Activated CD4-positive, alpha-beta T cell treated with anti-CD3 and anti-CD28 coated beads, Interleukin-2, amount 10 ng/mL, durations not matched to agents 24 days and 14 days (primary cell): Measurements from ENCODE around the gene SIRPA. TPM values are rescaled to one million over a fixed set of nuclear protein-coding genes. Genes with fewer than 3 reads are reported as not detected.

ENCODE experiments used
- DNase-seq: peaks from one replicate; pipeline ENCODE4 v3.0.0; 2022
- H3K27ac Mint-ChIP-seq: one replicate; pipeline ENCODE4 v1.8.0; 2022; ENCODE audit warnings: mild to moderate bottlenecking, mixed read lengths
- H3K27me3 Mint-ChIP-seq: one replicate; pipeline ENCODE4 v1.8.0; 2022; ENCODE audit warnings: mixed read lengths
- H3K36me3 Mint-ChIP-seq: one replicate; pipeline ENCODE4 v1.8.0; 2022; ENCODE audit warnings: low read depth, mild to moderate bottlenecking, mixed read lengths
- H3K4me1 Mint-ChIP-seq: one replicate; pipeline ENCODE4 v1.8.0; 2021; ENCODE audit warnings: mixed read lengths
- H3K4me3 Mint-ChIP-seq: one replicate; pipeline ENCODE4 v1.8.0; 2022; ENCODE audit warnings: mild to moderate bottlenecking, moderate library complexity, mixed read lengths
- H3K9me3 Mint-ChIP-seq: one replicate; pipeline ENCODE4 v1.8.0; 2021; ENCODE audit warnings: mixed read lengths
- intact Hi-C: fragments of 100-400 bp; cut with micrococcal nuclease; formaldehyde crosslinking; loops from one replicate; pipeline ENCODE4 v1.15.1; 2023
- total RNA-seq: library from RNA; stranded (reverse); gene quantifications from 2 replicates; pipeline ENCODE4 v1.2.3, GENCODE V29; 2022

Gene SIRPA
- total RNA-seq, 1 donor from 2014 or later = 0.05 TPM

- no peak for DNase-seq
- intact Hi-C loops = no loop called here
- peaks cover 14% of the 10 kb centered on the region for H3K27me3 Mint-ChIP-seq
- no peak overlapping the region for H3K4me3 Mint-ChIP-seq
- H3K4me1 Mint-ChIP-seq = no peaks in the 10 kb centered on the region
- no peaks in the 10 kb centered on the region for H3K9me3 Mint-ChIP-seq
- H3K36me3 Mint-ChIP-seq = no peaks in the 10 kb centered on the region
- H3K27ac Mint-ChIP-seq = no peak overlapping the region
These were observed 92.6 kb downstream of the SIRPA start for GRCh38 chr20:1987826-1988225.

Other genes with a start within 250 kb of the SIRPA start
- 33.8 and 34.3 TPM in 2 replicates for gene SIRPG, start 237.6 kb upstream of the SIRPA start, total RNA-seq
- gene PDYN, start 98.7 kb downstream of the SIRPA start, total RNA-seq = not detected in 2 replicates
- 21.4 and 23.0 TPM in 2 replicates for gene STK35, start 206.4 kb downstream of the SIRPA start, total RNA-seq